ENCODE data around the gene PSAT1.

- TF ChIP-seq REST (IDR thresholded peaks at IDR 0.05; ENCODE audit: insufficient read depth in 1 of 2, low read depth in 2 of 2, low read length in 2 of 2) = no peak
- TF ChIP-seq POLR2AphosphoS5 (IDR thresholded peaks at IDR 0.05; ENCODE audit: low read depth, low read length) = no peak
- TF ChIP-seq TAF1 (IDR thresholded peaks at IDR 0.05; ENCODE audit: borderline replicate concordance, insufficient read depth, low read length) = no peak
- TF ChIP-seq SIN3A (IDR thresholded peaks at IDR 0.05; ENCODE audit: borderline replicate concordance, insufficient read depth, low read length) = no peak
These were observed 34.3 kb upstream of the PSAT1 start for GRCh38 chr9:78262655-78263054.
